ENCODE results near the gene TEAD1.

The TEAD1 gene

GRCh38 chr11:12789054-12789453 is 114.8 kb downstream of the TEAD1 start:
- DNase-seq (ENCODE audit: low read depth), result no peak

DNA sequence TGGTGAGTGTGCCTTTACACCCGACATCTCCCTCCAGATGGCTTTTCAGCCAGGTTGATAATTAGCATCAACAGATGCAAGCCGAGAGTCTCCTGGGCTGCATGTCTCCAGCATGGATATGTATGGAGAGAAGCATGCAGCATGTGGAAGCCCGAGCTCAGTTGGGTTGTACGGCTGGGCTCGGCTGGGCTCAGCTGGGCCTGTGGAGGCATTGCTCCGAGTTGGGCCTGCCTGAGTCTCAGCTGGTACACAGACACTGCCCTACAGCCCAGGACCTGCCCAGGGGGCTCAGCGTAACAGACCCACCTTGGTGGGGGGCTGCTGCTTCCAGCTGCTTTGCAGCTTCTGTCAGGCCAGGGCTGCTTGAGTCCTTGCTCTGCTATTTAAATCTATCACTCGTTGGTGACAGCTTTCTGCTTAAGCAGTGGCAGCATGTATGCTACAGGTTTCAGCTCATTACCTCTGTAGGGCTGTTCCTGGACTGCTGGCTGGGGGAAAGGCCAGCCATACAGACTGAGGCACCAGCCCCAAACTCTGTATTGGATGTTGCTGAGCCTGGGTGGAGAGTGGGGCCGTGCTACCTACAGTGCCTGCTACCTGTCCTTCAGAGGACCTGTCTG is 115.5 kb downstream of the TEAD1 start:
- no peak for DNase-seq (ENCODE audit: low read depth)

GRCh38 chr11:12790861-12791616 is 116.8 kb downstream of the TEAD1 start:
- DNase-seq (ENCODE audit: low read depth), result no peak

DNA sequence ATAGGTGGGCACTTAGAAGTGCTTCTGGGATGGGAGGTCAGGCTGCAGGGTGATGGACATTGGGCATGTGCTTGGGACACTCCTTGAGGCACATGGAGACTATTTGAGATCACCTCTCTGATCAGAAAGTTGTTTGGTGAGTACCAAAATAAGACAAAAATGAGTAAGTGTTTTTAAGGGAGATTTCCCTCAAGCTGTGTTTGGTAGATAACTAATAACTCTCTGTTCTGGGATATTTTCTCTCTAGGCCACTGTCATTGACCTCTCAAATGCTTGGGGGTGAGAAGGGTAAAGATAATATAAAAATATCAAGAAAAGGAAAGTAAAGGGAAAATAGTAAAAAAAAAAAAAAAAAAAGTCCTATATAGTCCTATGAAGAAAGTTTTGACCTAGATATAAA is 117.8 kb downstream of the TEAD1 start:
- DNase-seq (ENCODE audit: low read depth), result no peak

- no peak for DNase-seq (ENCODE audit: low read depth)
Observed at GRCh38 chr11:12792590-12792989, 118.4 kb downstream of the TEAD1 start.

- no peak for DNase-seq (ENCODE audit: low read depth)
Observed at GRCh38 chr11:12793065-12793464, 118.8 kb downstream of the TEAD1 start.

DNA sequence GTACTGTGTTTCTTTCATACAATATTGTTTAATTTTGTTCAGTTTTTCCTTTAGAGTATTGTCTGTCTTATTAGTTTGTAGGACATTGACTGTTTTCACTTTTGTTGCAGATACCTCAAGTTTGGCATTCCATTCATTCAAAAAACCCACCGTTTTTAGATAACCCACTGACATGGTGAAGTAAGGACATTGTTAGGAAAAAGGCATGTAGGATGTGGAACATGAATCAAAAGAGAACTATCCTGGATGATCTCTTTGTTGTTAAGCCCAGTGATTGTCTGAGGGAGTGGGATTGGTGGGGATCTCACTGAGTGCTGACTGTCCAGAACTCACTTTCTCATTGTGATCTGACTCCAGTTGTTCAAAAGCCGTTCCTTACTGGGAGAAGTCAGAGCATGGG is 119.3 kb downstream of the TEAD1 start:
- no peak for DNase-seq (ENCODE audit: low read depth)

DNA sequence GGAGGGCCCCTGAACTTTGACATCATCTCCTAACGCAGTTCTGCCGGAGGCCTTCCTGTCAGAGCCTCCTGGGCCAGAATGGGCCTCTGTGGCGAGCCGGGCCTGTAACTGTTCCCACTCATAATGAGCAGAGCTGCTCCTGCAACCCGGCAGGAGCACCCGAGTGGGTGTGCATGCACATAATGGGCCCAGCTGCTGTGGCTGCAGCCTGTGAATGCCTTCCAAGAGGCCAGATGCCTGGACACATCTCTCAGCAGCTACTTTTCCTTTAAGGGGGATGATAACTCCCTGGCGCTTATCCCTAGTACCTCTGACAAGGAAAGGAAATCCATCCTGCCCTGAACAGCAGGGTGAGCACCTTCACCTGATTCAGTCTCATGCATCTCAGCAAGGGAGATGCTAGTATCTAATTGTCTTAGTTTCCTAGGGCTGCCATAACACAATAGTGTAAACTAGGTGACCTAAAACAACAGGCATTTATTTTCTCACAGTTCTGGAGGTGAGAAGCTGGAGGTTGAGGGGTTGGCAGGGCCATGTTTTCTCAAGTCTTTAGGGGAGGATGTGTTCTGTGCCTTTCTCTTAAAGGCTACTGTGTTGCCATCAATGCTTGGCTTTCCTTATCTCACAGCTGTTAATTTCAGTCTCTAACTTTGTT is 120.5 kb downstream of the TEAD1 start:
- DNase-seq (ENCODE audit: low read depth), result no peak

DNA sequence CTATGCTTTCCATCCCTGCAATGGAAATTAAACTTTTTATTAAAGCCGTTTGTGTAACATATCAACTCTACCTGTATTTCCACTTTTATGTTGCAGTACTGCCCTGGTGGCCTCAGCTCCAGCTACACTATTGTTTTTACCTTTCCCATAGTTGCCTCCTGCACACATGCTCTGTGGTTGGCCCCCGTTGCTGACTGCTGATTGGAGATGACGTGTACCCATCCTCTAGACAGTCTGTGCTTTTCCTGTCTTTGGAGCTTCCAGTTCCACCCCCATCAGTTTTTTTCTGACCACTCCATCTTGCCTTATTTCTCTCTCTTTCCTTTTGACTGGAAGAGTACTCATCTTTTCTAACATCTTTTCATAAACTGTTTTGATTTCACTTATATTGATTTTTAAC is 123.8 kb downstream of the TEAD1 start:
- no peak for DNase-seq (ENCODE audit: low read depth)

GRCh38 chr11:12798609-12799011 is 124.4 kb downstream of the TEAD1 start:
- no peak for DNase-seq (ENCODE audit: low read depth)

GRCh38 chr11:12799334-12799835 is 125.2 kb downstream of the TEAD1 start:
- no peak for DNase-seq (ENCODE audit: low read depth)

- no peak for DNase-seq (ENCODE audit: low read depth)
Observed at GRCh38 chr11:12800032-12800671, 125.9 kb downstream of the TEAD1 start.

GRCh38 chr11:12800871-12801270 is 126.7 kb downstream of the TEAD1 start:
- DNase-seq (ENCODE audit: low read depth), result no peak

DNA sequence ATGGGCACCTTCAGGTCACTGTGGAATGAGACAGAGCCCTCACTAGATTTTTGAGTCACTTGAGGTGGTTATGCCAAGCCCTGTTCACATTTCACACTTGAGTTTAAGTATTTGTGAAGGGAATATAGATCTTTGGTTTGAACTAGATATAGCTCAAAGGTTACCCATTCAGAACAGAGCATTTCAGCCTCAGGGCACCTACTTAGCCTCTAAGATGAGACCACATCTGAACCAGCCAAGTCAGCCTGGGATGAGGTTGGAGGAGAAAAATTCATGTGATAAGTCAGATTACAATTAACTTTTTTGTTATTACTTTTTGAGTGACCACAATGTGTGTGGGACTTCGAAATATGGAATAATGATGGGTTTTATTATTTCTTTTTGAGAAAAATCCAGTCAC is 127.8 kb downstream of the TEAD1 start:
- DNase-seq (ENCODE audit: low read depth), result no peak

DNA sequence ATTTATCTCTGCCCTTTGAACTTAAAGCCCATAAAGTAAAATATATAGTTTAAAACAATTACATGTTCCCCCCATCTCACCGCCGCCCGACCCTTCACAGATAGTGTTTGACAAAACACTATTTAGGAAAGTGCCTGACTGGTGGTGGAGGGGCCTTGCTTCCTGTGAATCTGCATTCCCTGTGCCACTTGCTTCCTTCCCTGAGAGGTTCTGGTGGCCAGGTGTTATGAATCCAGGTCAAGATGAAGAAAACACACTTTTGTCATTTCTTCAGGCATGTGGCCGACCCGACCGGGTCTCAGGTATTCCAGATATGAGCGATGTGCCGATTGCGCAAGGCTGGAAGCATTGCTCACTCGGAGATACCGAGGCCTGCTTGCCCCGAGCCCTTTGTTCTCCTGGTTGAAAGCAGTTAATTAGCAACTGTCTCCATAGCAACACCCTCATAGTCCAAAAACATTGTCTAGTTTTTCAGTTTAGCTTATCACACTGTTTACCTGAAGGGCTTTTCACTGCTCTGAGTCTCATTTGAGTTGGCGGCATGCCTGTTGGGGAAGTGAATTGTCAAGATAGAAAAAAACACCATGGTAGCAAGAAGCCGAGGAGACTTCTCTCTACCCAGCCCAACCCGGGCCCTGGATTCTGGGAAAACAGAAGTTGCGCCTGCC is 128.3 kb downstream of the TEAD1 start:
- no peak for DNase-seq (ENCODE audit: low read depth)

DNA sequence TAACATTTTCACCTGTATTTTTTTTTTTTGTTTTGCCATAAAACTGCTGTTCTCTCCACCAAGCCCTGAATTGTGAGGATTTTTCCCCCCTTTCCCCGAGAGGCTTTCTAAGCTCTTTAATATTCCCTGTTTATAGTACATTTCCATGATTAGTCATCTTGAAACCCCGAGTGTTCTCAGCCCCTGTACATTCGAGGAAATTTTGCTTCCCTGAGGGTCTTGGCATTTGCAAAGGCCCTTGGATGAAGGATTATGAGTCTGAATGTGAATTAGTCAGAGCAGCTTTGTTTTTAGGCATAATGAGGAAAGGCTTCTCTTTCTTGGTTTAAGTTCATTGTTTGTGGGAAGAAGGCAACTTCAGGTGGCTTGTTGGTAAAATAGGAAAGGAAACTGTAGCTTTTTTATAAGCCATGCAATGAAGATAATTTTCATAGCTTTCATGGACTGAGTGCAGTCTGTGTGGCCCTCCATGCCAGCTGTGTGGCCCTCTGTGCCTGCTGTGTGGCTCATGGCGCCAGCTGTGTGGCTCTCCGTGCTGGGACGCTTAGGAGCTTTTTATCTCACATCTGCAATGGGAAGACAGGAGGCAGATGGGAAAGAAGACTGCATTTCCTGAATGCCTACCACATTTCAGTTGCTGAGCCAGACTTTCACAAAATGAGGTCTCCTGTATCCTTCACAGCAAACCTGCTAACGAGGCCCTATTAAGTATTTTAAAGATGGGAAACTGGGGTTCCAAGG is 129.0 kb downstream of the TEAD1 start:
- no peak for DNase-seq (ENCODE audit: low read depth)

GRCh38 chr11:12806113-12806512 is 131.9 kb downstream of the TEAD1 start:
- no peak for DNase-seq (ENCODE audit: low read depth)

DNA sequence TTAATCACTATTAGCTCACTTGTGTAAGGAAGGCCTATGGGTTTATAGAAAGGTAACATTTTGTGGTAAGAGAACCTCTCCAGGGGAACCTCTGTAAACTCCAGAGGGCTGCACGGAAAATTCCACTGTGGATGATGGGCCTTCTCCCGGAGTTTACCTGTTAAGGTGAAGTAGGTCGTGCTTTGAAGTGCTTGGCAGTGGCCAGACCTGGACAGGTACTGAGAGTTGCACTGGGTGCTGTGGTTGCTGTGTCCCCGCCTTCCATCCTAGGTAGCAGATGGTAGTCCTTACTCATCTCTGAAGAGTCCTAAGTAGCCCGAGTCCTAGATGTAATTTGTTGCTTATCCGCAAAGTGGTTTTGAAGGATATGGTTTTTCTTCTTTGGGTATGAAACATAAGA is 133.4 kb downstream of the TEAD1 start:
- no peak for DNase-seq (ENCODE audit: low read depth)

DNA sequence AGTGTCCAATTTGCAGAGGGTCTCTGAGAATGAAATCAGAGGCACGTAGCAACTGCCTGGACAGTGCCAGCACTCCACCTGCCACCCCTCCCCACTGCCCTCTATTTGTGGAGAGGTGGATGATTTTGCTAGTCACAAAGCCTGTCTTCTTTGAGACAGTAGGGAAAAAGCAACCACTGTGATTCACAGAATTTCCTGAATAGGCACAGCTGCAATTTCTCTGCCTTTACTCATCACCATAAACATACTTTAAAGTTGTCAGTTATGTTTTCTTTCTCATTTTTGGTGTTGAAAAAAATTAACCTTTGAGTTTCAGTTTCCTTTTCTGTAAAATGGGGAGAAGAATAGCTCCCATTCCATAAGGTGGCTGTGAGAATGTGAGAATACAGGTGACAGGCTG is 134.3 kb downstream of the TEAD1 start:
- DNase-seq (ENCODE audit: low read depth), result no peak

- DNase-seq (ENCODE audit: low read depth), result no peak
Observed at GRCh38 chr11:12809364-12809763, 135.1 kb downstream of the TEAD1 start.

DNA sequence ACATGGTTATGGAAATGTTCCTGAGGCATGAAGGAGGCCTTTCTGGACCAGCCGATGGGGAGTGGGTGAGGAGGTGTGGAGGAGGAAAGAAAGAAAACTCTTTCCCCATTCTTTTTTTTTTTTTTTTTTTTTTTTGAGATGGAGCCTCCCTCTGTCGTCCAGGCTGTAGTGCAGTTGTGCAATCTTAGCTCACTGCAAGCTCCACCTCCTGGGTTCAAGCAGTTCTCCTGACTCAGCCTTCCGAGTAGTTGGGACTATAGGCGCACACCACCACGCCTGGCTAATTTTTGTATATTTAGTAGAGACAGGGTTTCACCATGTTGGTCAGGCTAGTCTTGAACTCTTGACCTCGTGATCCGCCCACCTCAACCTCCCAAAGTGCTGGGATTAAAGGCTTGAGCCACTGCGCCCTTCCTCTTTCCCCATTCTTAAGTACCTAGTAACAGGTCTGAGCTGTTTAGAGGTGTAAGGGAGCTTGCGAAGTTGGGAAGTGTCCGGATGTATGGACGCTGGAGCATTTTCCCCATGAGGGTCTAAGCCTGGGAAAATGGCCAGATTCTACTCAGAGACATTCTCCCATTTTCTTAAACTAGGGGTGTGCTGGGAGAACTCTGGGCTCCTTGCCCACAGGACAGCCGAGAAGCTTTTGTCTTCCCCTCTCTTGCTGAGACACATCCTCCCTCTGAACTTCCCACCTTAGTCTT is 135.8 kb downstream of the TEAD1 start:
- DNase-seq (ENCODE audit: low read depth), result no peak
